Measurements from ENCODE around the gene ECM1.

ECM1 gene

DNA sequence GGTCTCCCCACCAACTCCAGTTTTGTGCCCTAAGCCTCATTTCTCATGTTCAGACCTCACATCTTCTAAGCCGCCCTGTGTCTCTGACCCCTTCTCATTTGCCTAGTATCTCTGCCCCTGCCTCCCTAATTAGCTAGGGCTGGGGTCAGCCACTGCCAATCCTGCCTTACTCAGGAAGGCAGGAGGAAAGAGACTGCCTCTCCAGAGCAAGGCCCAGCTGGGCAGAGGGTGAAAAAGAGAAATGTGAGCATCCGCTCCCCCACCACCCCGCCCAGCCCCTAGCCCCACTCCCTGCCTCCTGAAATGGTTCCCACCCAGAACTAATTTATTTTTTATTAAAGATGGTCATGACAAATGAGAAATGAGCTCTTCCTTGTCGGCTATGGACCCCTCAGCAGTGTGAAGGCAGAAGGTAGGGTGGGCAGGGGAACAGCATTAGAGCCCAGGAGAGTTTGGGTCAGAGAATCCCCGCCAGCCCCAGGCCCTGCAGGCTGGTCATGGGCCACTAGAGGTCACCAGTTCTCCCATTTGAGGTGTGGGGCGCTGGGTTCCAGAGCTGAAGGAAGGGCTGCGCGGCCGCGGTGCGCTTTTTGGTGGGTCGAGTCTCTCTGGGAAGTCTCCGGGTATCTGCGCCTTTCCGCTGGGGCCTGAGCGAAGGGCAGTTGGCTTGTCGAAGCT lies 52.8 kb downstream of the ECM1 start:
- TF ChIP-seq, protein P1, sequence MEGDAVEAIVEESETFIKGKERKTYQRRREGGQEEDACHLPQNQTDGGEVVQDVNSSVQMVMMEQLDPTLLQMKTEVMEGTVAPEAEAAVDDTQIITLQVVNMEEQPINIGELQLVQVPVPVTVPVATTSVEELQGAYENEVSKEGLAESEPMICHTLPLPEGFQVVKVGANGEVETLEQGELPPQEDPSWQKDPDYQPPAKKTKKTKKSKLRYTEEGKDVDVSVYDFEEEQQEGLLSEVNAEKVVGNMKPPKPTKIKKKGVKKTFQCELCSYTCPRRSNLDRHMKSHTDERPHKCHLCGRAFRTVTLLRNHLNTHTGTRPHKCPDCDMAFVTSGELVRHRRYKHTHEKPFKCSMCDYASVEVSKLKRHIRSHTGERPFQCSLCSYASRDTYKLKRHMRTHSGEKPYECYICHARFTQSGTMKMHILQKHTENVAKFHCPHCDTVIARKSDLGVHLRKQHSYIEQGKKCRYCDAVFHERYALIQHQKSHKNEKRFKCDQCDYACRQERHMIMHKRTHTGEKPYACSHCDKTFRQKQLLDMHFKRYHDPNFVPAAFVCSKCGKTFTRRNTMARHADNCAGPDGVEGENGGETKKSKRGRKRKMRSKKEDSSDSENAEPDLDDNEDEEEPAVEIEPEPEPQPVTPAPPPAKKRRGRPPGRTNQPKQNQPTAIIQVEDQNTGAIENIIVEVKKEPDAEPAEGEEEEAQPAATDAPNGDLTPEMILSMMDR (IDR thresholded peaks at IDR 0.05), result peak; percentile 96

DNA sequence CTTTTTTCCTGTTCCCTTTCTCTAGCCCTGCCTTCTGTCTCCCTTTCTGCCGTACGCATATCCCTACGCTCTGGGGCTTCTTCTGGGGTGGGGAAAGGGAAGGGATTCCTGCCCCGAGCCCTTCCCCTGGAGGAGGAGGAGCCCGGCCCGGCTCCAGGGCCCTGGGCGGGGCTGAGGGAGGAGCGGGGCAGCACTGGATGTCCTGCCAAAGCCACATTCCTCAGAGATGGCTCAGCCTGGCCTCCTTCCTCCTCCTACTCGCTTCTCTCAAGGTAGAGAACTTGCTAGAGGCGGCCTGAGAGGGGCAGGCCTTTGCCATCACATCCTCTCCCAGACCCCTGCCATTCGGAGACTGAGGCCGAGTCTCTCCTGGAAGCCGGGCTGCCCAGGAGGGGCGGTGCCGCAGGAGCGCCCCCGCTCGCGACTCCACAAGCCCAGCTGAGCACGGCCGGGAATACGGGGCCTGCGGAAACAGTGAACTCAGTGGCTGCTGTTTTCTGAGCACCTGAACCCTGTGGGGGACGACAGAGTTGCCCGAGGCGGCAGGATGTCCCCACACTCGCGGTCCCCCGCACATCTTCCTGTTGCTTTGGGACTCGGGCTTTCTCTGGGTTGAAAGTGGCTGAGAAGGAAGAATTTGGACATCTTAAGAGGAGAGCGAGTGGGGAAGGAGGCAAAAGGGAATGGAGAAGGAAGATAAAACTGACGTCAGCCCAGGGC lies 53.5 kb downstream of the ECM1 start:
- TF ChIP-seq, protein P1 (IDR thresholded peaks at IDR 0.05), result peak; percentile 1; the same call in 1 of the 2 replicates

DNA sequence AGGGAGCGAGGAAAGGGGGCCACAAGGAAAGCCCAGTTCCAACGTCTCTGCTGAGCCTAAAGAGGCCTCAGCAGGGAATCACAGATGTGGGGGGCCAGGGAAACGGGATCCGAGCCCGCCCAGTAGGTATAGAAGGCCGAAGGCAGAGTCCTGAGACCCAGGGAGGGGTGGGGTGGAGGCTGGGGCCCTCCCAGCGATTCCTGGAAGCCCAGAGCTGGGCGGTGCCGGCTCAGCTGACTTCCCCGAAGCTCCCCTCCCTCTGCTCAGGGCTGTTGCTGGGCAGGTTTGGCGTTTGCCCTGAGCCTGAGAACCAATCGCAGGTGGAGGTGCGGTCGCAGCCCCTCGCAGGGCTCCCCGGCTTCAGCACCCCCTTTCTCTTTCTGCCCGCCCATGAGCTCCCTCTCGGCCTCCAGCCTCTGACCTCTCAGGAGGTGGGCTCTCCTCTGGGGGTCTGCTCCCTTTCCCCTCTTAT lies 54.1 kb downstream of the ECM1 start:
- TF ChIP-seq, protein P1 (IDR thresholded peaks at IDR 0.05), result no peak

DNA sequence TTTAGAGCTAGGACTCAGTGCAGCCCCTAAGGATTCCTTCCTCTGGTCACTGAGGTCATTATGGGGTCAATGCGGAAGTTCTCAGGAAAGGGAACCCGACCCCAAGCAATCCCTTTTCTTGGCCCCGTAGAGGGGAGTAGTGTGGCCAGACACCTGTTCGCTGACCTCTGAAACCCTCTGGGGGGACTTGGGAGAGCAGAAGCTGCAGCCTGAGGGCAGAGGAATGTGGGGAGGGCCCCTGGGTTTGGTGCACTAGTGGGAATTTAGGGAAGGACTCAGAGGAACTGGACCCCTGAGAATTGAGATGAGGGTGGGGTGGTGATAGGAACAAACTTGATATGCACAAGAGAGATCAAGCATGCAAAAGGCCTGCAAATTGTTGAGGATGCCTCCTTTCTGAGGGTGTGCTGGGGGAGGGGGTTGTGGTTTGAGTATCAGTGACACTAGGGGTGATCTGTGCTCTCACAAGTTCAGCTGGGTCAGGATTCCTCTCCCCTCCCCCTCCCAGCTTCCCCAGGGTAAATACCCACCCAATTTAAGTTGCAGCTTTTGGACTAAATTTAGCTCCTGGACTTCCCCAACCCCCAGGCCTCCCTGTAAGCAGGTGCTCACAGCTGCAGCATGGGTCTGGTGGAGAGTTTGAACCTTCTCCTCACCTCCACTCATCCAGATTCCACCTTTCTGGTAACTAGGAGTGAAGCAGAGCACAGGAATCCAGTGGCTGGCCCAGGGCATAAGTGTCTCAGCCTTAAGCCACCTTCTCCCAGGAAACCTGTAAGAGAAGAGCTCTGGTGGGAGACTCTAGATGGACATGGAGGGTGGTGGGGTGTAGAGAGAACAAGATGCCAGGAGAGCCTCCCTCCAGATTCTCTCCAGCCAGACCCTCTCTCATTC lies 54.8 kb downstream of the ECM1 start:
- TF ChIP-seq, protein P1 (IDR thresholded peaks at IDR 0.05), result no peak
